Measurements from ENCODE around the gene FSD2.
"Not testable (repeated sequence)": the region's sequence is repeated elsewhere in the genome, so short reads cannot be mapped to it uniquely, and the experiment has no call there.

FSD2 gene

GRCh38 chr15:82726816-82727215, 79.1 kb downstream of the FSD2 start:
- DNase-seq: no peak

GRCh38 chr15:82715003-82715402, 90.9 kb downstream of the FSD2 start:
- no peak for DNase-seq

- no peak for DNase-seq
Measured at GRCh38 chr15:82714016-82714415, 91.9 kb downstream of the FSD2 start.

GRCh38 chr15:82712036-82712435, 93.8 kb downstream of the FSD2 start:
- no peak for DNase-seq

GRCh38 chr15:82710926-82711490, 94.9 kb downstream of the FSD2 start:
- no peak for DNase-seq

- no peak for DNase-seq
Measured at GRCh38 chr15:82710208-82710555, 95.7 kb downstream of the FSD2 start.

- DNase-seq: peak; percentile 29 to 54 (median 36)
Measured at GRCh38 chr15:82709421-82710207, 96.3 kb downstream of the FSD2 start, which contains the start of gene AP3B2. TSS of gene AP3B2 (minus strand) at chr15:82709875. CDS start at chr15:82709706, 169 bp downstream.

- DNase-seq: no peak
Measured at GRCh38 chr15:82709081-82709420, 96.8 kb downstream of the FSD2 start.

- not testable (repeated sequence) for DNase-seq
Measured at GRCh38 chr15:82705856-82706255, 100.0 kb downstream of the FSD2 start.

Data from activated naive CD4-positive, alpha-beta T cell (primary cell).